Keratinocyte (primary cell): ENCODE results near the gene AFM. TPM values are rescaled to one million over a fixed set of nuclear protein-coding genes. Genes with fewer than 3 reads are reported as not detected.

Experiments
- DNase-seq: peaks from one replicate; pipeline ENCODE4 v3.0.0-alpha.2; 2011; ENCODE audit warnings: low read depth, missing footprints, low spot score
- FAIRE-seq: peaks from 2 replicates; lab custom pipeline; 2011; peaks lifted over from hg19 to GRCh38; lab: Jason Lieb, UNC
- H2AFZ ChIP-seq: 2 replicates; pipeline ENCODE4 v1.6.0; 2012; ENCODE audit warnings: low read length, control low read depth, inconsistent platforms; ENCODE audit not compliant: control insufficient read depth
- H3K27ac ChIP-seq: 2 replicates; pipeline ENCODE4 v1.5.1; 2011; ENCODE audit warnings: low read length; ENCODE audit not compliant: control insufficient read depth, insufficient read depth
- H3K27me3 ChIP-seq: 3 replicates; pipeline ENCODE4 v1.6.0; 2011; ENCODE audit warnings: low read length; ENCODE audit not compliant: control insufficient read depth, insufficient read depth; ENCODE audit errors: extremely low read depth
- H3K36me3 ChIP-seq, 2 experiments: 2 replicates in 1 of 2; 3 replicates in 1 of 2; pipeline ENCODE4 v1.5.1; 2011; ENCODE audit warnings: low read length in 2 of 2, mild to moderate bottlenecking in 1 of 2; ENCODE audit not compliant: control insufficient read depth in 2 of 2, insufficient read depth in 2 of 2; ENCODE audit errors: extremely low read depth in 1 of 2
- H3K4me1 ChIP-seq: 3 replicates; pipeline ENCODE4 v1.5.1; 2011; ENCODE audit warnings: low read length; ENCODE audit not compliant: control insufficient read depth, insufficient read depth; ENCODE audit errors: extremely low read depth
- H3K4me2 ChIP-seq: 3 replicates; pipeline ENCODE4 v1.6.0; 2011; ENCODE audit warnings: low read depth, low read length; ENCODE audit not compliant: control insufficient read depth, insufficient read depth; ENCODE audit errors: extremely low read depth
- H3K4me3 ChIP-seq, 3 experiments: fragments of 200-600 bp in 1 of 3; sonication (generic) in 1 of 3; 2 replicates in 2 of 3; 3 replicates in 1 of 3; pipeline ENCODE4 v1.5.1; 2011 to 2016; ENCODE audit warnings: low read length in 3 of 3, mild to moderate bottlenecking in 3 of 3, control low read depth in 2 of 3, inconsistent platforms in 1 of 3, low read depth in 1 of 3, mixed read lengths in 1 of 3, mixed run types in 1 of 3, moderate library complexity in 1 of 3; ENCODE audit not compliant: control insufficient read depth in 2 of 3, insufficient read depth in 2 of 3; ENCODE audit errors: extremely low read depth in 1 of 3
- H3K79me2 ChIP-seq: 2 replicates; pipeline ENCODE4 v1.6.0; 2012; ENCODE audit warnings: low read length; ENCODE audit not compliant: control insufficient read depth, insufficient read depth
- H3K9ac ChIP-seq: 3 replicates; pipeline ENCODE4 v1.6.0; 2011; ENCODE audit warnings: low read length; ENCODE audit not compliant: control insufficient read depth, insufficient read depth; ENCODE audit errors: extremely low read depth
- H3K9me1 ChIP-seq: 3 replicates; pipeline ENCODE4 v1.6.0; 2011; ENCODE audit warnings: low read length; ENCODE audit not compliant: control insufficient read depth, insufficient read depth; ENCODE audit errors: extremely low read depth
- H3K9me3 ChIP-seq: 2 replicates; pipeline ENCODE4 v1.5.1; 2012; ENCODE audit warnings: low read depth, low read length; ENCODE audit not compliant: control insufficient read depth
- H4K20me1 ChIP-seq: 3 replicates; pipeline ENCODE4 v1.6.0; 2011; ENCODE audit warnings: low read length; ENCODE audit not compliant: control insufficient read depth, insufficient read depth; ENCODE audit errors: extremely low read depth
- CTCF ChIP-seq, 3 experiments: IDR thresholded peaks in 1 of 3; conservative IDR thresholded peaks in 1 of 3; optimal IDR thresholded peaks in 1 of 3; 2 replicates in 2 of 3; 3 replicates in 1 of 3; pipeline versions ENCODE3 to v1.5.1; 2011; ENCODE audit warnings: low read length in 3 of 3, mild to moderate bottlenecking in 3 of 3, moderate library complexity in 2 of 3, control low read depth in 1 of 3, inconsistent platforms in 1 of 3; ENCODE audit not compliant: insufficient read depth in 2 of 3; ENCODE audit errors: extremely low read depth in 1 of 3
- EZH2 ChIP-seq: IDR thresholded peaks from one replicate; pipeline ENCODE4 v1.6.1; 2012; ENCODE audit warnings: inconsistent platforms, mild to moderate bottlenecking, low read length, moderate library complexity
- dilution Hi-C: fragments of 300-500 bp; cut with MboI; formaldehyde crosslinking; loops from one replicate; pipeline ENCODE4 v1.7.0; 2020; ENCODE audit warnings: low sequenced_read_pairs; ENCODE audit not compliant: extremely low pct_ligation_motif_present
- polyA plus RNA-seq, 5 experiments: library from polyadenylated mRNA; depleted of rRNA in 3 of 5; stranded (reverse) in 3 of 5; stranded (forward) in 1 of 5; unstranded in 1 of 5; fragments of >200 nt; gene quantifications; 1 replicate in 1 of 5; 2 replicates in 3 of 5; 3 replicates in 1 of 5; pipeline versions ENCODE4 v1.2.1 to v1.2.3, GENCODE V29; 2011 to 2012; ENCODE audit warnings: missing spikeins in 2 of 5, low read depth in 1 of 5, low replicate concordance in 1 of 5

AFM gene
- polyA plus RNA-seq, 1 donor (not counting 4 experiments of a cell fraction or from before 2014, with no cell fraction given) = not detected

- H3K4me3 ChIP-seq = no peak overlapping the region
- H3K79me2 ChIP-seq = no peaks in the 10 kb centered on the region
- TF ChIP-seq EZH2 (no peak), CTCF (optimal IDR thresholded peaks at IDR 0.05 in 1 of 3, IDR thresholded peaks at IDR 0.05 in 1 of 3, conservative IDR thresholded peaks at IDR 0.05 in 1 of 3; ENCODE audit: extremely low read depth in 1 of 3, insufficient read depth in 2 of 3, low read length in 3 of 3) (no peak)
- H4K20me1 ChIP-seq = no peaks in the 10 kb centered on the region
- no peaks in the 10 kb centered on the region for H3K9me3 ChIP-seq
- FAIRE-seq (no peak), DNase-seq (no peak)
- no peak overlapping the region for H3K4me2 ChIP-seq
- no peaks in the 10 kb centered on the region for H3K36me3 ChIP-seq
- H3K9me1 ChIP-seq = no peaks in the 10 kb centered on the region
- no peak overlapping the region for H3K27ac ChIP-seq
- H3K27me3 ChIP-seq = no peaks in the 10 kb centered on the region
- dilution Hi-C loops = no loop called here
- peaks cover 42% of the 10 kb centered on the region for H3K4me1 ChIP-seq
- H2AFZ ChIP-seq = no peak overlapping the region
- no peak overlapping the region for H3K9ac ChIP-seq
Measured at GRCh38 chr4:73451404-73451803, 30.1 kb upstream of the AFM start.

GRCh38 chr4:73451981-73452747 is 29.4 kb upstream of the AFM start:
- Histone ChIP-seq H4K20me1 (no peaks in the 10 kb centered on the region), H3K4me3 (no peak overlapping the region), H3K9ac (no peak overlapping the region), H3K4me1 (peaks cover 42% of the 10 kb centered on the region), H3K27me3 (no peaks in the 10 kb centered on the region), H3K27ac (no peak overlapping the region), H3K79me2 (no peaks in the 10 kb centered on the region), H3K9me3 (no peaks in the 10 kb centered on the region), H3K9me1 (no peaks in the 10 kb centered on the region), H3K36me3 (no peaks in the 10 kb centered on the region), H3K4me2 (no peak overlapping the region), H2AFZ (no peak overlapping the region)
- dilution Hi-C loops = no loop called here
- no peak for DNase-seq
- TF ChIP-seq EZH2 (no peak), CTCF (optimal IDR thresholded peaks at IDR 0.05 in 1 of 3, IDR thresholded peaks at IDR 0.05 in 1 of 3, conservative IDR thresholded peaks at IDR 0.05 in 1 of 3; ENCODE audit: extremely low read depth in 1 of 3, insufficient read depth in 2 of 3, low read length in 3 of 3) (no peak)
- peak; percentile 62 for FAIRE-seq
